Hematopoietic multipotent progenitor cell (in vitro differentiated cells): Measurements from ENCODE around the gene SH3PXD2A. TPM values are rescaled to one million over a fixed set of nuclear protein-coding genes. Genes with fewer than 3 reads are reported as not detected.
"Not testable (repeated sequence)": the region's sequence is repeated elsewhere in the genome, so short reads cannot be mapped to it uniquely, and the experiment has no call there.

Experiments
- DNase-seq, 3 donors: peaks; one replicate each; pipeline ENCODE4 v3.0.0-alpha.2; 2011 to 2015; ENCODE audit warnings: low read depth in 2 of 3, low spot score in 2 of 3
- total RNA-seq: library from RNA; depleted of rRNA; stranded (reverse); fragments of >200 nt; gene quantifications from one replicate; pipeline ENCODE4 v1.2.3, GENCODE V29; 2012

Gene SH3PXD2A
- total RNA-seq, 1 donor = 2.7 TPM

DNA sequence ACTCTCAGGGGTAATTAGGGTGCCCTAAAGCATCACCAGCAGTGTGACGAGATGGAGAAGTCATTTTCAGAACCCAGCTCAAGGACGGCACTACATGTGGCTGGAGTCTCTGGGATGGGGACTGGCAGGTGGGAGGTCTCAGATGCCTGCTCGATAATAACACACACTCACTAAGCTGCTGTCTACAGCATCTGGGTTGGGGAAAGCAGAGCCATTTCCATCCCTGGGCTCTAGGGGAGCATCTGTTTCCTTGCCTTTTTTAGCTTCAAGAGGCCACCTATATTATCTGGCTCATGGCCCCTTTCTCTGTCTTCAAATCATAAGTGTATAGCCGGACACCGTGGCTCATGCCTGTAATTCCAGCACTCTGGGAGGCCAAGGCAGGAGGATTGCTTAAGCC lies 79.6 kb downstream of the SH3PXD2A start:
- DNase-seq = no peak

- not testable (repeated sequence) for DNase-seq
Observed at GRCh38 chr10:103772846-103773245, 82.5 kb downstream of the SH3PXD2A start.

GRCh38 chr10:103772096-103772845 lies 83.1 kb downstream of the SH3PXD2A start:
- DNase-seq = peak in 2 of 3 donors; percentile 49 to 55

DNA sequence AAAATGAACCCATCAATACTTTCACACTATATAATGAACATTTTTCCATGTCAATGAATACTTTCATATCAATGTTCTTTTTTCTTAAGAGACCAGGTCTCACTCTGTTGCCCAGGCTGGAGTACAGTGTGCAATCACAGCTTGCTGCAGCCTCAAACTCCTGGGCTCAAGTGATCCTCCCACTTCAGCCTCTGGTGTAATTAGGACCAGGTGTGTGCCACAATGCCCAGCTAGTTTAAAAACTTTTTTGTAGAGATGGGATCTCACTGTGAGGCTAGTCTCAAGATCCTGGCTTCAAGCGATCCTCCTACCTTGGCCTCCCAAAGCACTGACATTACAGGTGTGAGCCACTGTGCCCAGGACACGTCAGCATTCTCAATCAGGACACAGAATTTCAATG lies 85.2 kb downstream of the SH3PXD2A start:
- DNase-seq = no peak

DNA sequence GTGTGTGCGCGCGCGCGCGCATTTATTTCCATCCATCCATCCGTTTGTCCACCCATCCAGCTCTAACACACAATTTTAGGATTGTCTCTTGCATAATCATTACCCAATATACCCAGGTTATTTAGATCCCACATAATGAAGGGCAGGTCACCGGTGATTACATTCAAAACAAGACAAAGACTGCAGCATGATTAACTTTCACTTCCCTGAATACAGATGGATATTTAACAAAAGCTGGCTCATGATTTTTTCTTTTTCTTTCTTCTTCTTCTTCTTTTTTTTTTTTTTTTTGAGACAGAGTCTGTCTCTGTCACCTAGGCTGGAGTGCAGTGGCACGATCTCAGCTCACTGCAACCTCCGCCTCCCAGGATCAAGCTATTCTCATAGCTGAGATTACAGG lies 86.2 kb downstream of the SH3PXD2A start:
- DNase-seq = no peak

DNA sequence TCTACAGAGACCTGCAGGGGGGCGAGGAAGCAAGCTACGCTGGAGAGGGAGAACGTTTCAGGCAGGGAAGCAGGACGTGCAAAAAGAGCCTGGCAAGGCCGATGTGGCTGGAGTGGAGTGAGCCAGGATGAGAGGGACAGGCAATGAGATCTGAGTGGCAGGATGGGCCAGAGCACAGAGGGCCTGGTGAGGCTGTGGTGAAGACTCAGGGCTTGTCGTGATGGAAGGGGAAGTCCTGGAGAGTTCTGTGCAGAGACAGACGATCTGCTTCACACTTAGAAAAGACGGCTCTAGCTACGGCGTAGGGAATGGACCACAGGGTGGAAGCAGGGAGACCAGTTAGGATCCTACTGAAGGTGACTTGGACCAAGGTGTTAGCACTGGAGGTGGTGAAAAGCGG lies 87.0 kb downstream of the SH3PXD2A start:
- DNase-seq = no peak

GRCh38 chr10:103767756-103768155 lies 87.6 kb downstream of the SH3PXD2A start:
- DNase-seq = no peak

GRCh38 chr10:103766751-103767505 lies 88.4 kb downstream of the SH3PXD2A start:
- DNase-seq = no peak

- peak in 2 of 3 donors; percentile 52 to 62 for DNase-seq
Observed at GRCh38 chr10:103765981-103766380, 89.4 kb downstream of the SH3PXD2A start.

- no peak for DNase-seq
Observed at GRCh38 chr10:103765168-103765567, 90.2 kb downstream of the SH3PXD2A start.

DNA sequence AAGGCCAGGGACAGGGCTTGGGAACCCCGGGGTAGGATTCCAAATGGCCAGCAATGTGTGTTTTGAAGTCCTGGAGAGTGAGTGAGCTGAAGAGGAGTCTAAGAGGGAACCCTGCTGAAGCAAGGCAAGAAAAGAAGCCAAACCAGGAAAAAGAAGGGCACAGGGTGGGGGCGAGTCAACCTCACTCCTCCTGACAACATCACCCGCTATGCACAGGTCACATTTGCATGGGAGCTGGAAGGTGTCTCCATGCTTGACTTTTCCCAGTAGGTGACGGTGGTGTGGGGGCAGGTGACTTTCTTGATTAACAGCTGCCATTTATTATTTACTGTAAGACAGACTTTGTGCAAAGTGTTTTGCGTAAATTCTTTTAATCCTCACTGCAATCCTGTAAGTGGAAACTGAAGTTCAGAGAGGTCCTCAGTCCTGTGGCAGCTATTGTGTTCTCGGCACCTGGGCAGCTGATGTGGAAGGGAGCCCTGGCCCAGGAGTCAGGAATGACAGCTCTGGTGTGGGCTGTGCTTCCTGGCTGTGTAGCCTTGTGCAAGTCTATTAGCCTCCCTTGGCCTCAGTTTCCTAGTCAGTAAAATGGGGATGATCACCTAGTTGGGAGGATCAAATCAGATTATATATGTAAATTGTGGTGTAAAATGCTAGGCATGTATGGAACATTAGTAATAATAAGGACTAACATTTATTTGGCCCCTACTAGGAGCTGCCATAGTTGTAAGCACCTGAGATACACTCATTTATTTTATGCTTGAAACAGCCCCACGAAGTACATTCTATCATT lies 90.9 kb downstream of the SH3PXD2A start:
- DNase-seq = no peak

- DNase-seq = peak in 2 of 3 donors; percentile 60 to 80
Observed at GRCh38 chr10:103763374-103764202, 91.8 kb downstream of the SH3PXD2A start.

DNA sequence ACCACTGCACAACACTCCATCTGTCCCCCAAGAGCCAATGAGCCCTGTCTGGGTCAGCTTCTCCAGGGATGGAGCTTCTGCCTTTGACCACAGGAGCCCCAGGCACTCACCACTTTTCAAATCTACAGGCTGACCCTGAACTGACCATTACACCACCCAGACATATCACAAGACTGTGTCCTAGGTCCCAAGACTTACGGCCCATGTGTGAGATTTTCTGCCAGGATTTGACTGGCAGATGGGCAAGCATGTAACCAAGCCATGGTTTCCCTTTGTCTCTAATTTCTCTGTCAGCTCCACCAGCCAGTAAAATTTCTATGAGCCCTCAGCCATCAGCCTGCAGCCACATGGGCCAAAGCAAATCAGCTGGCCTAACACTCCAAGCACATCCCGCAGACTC lies 92.5 kb downstream of the SH3PXD2A start:
- DNase-seq = no peak

DNA sequence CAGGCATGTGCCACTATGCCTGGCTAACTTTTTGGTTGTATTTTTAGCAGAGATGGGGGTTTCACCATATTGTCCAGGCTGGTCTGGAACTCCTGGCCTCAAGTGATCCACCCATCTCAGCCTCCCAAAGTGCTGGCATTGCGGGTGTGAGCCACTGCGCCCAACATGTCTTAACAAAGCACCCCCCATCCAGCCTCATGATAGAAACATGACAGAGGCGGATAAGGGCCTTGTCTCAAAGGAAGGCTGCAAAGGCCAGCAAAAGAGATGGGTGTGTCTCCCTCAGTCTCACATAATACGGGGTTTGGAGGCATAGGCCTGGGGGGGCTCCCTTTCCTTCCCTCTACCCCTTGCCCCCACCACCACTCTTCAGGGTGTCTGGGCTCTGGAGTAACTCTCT lies 93.2 kb downstream of the SH3PXD2A start:
- no peak for DNase-seq

- no peak for DNase-seq
Observed at GRCh38 chr10:103761075-103761920, 94.1 kb downstream of the SH3PXD2A start.

GRCh38 chr10:103760233-103760632 lies 95.1 kb downstream of the SH3PXD2A start:
- not testable (repeated sequence) for DNase-seq

DNA sequence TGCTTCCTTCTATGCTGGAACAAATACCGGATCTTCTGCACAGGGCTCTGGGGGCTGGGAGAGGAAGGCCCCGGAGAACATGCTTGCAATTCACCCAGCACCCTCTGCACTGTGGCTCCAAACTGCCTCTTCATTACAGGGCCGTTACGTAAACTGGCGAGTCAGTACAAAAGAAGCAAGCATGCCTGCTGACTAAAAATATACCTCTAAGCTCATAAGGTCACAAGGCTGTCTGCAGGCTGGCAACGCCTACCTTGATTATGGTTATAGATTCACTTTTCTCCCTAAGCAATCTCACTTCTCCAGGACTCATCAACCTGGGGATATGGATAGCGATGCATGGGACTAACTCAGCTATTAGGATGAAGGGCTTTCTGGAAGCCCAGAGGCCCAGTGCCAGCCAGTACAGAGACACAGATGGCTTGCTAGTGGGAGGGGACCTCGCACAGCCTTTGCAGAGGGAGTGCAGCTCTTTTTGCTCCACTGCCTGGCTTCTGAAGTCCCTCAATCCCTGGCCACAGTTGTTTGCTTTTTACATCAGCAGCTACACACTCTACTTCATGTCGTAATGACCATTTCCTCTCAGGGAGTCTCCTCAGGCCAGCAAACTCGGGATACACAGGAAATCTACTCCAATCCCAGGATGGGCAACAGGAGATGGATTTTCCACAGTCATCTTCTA lies 96.1 kb downstream of the SH3PXD2A start:
- peak in 2 of 3 donors; percentile 44 to 70 for DNase-seq

DNA sequence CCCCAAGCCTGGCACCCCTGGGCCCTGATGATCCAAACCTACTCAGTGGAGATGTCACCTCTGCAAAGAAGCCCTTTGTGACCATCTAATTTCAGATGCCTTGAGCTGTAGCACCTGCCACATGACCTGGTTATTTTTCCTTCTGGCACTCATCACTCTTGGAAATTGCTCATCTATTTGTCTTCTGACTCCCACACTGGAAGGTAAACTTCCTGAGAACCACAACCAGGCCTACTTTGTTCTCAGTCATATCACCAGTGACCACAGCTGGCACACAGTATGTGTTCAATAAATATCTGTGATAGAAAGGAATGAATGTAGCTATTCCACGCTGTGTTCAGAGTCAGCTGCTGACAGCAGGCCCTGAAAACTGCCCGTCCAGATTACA lies 97.1 kb downstream of the SH3PXD2A start:
- no peak for DNase-seq
